VCaP (cell line): Measurements from ENCODE around the gene GGA2.

Experiments
- H3K27ac ChIP-seq: fragments of 450-650 bp; 2 replicates; pipeline ENCODE4 v1.5.1; 2017
- TF ChIP-seq, protein P1 (sequence below): fragments of 450-650 bp; conservative IDR thresholded peaks from 2 replicates; pipeline ENCODE4 v1.5.1; 2017; ENCODE audit warnings: mild to moderate bottlenecking, moderate library complexity

Gene GGA2

GRCh38 chr16:23521965-23522364, 11.7 kb upstream of the GGA2 start:
- H3K27ac ChIP-seq: no peak overlapping the region
- TF ChIP-seq, protein P1, sequence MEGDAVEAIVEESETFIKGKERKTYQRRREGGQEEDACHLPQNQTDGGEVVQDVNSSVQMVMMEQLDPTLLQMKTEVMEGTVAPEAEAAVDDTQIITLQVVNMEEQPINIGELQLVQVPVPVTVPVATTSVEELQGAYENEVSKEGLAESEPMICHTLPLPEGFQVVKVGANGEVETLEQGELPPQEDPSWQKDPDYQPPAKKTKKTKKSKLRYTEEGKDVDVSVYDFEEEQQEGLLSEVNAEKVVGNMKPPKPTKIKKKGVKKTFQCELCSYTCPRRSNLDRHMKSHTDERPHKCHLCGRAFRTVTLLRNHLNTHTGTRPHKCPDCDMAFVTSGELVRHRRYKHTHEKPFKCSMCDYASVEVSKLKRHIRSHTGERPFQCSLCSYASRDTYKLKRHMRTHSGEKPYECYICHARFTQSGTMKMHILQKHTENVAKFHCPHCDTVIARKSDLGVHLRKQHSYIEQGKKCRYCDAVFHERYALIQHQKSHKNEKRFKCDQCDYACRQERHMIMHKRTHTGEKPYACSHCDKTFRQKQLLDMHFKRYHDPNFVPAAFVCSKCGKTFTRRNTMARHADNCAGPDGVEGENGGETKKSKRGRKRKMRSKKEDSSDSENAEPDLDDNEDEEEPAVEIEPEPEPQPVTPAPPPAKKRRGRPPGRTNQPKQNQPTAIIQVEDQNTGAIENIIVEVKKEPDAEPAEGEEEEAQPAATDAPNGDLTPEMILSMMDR: no peak

- no peak overlapping the region for H3K27ac ChIP-seq
- TF ChIP-seq, protein P1: no peak
Measured at GRCh38 chr16:23521037-23521743, 10.9 kb upstream of the GGA2 start.

GRCh38 chr16:23520500-23520899, 10.2 kb upstream of the GGA2 start:
- H3K27ac ChIP-seq: no peak overlapping the region
- TF ChIP-seq, protein P1: no peak

DNA sequence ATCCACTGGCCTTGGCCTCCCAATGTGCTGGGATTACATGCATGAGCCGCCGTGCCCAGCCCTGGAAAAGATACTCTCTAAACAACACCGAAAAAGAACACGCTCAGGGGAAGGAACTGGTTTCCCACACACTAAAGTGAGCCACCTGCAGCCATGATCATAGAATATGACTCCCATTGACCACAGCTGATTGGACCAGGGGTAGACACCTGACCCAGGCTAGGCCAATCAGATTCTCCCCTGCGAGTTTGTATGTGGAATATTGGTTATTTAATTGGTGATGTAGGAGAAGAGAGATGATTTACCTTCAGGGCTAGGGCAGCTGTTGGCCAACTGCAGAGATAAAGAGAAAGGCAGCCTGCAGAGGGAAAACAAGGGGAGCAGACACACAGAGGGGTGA, 9.0 kb upstream of the GGA2 start:
- H3K27ac ChIP-seq: no peak overlapping the region
- TF ChIP-seq, protein P1: no peak

DNA sequence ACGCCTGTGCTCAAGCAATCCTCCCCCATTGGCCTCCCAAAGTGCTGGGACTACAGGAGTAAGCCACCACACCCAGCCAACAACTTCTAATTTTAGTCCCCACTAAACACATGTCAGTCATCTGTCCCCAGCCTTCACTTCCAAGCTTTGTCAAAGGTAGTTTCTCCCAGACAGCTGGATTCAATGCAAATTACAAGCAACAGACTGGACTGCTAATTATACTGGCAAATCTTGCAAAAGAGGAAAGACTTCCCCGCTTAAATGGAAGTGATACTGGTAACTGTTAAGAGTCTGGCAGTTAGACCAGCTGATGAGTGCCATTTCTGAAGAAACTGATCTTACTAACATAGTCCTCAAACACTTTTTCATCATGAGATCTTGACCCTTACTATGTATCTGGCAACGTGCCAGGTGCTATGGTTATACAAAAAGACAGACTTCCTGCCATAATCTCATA, 8.2 kb upstream of the GGA2 start:
- TF ChIP-seq, protein P1: no peak
- H3K27ac ChIP-seq: no peak overlapping the region

- no peak overlapping the region for H3K27ac ChIP-seq
- TF ChIP-seq, protein P1: no peak
Measured at GRCh38 chr16:23516366-23517137, 6.3 kb upstream of the GGA2 start.

GRCh38 chr16:23515881-23516280, 5.6 kb upstream of the GGA2 start:
- H3K27ac ChIP-seq: no peak overlapping the region

More at GRCh38 chr16:23515881-23516280, 5.6 kb upstream of the GGA2 start:
- TF ChIP-seq, protein P1: no peak
